ENCODE measurements around the gene GTF2H3.

- TF ChIP-seq, protein P1, sequence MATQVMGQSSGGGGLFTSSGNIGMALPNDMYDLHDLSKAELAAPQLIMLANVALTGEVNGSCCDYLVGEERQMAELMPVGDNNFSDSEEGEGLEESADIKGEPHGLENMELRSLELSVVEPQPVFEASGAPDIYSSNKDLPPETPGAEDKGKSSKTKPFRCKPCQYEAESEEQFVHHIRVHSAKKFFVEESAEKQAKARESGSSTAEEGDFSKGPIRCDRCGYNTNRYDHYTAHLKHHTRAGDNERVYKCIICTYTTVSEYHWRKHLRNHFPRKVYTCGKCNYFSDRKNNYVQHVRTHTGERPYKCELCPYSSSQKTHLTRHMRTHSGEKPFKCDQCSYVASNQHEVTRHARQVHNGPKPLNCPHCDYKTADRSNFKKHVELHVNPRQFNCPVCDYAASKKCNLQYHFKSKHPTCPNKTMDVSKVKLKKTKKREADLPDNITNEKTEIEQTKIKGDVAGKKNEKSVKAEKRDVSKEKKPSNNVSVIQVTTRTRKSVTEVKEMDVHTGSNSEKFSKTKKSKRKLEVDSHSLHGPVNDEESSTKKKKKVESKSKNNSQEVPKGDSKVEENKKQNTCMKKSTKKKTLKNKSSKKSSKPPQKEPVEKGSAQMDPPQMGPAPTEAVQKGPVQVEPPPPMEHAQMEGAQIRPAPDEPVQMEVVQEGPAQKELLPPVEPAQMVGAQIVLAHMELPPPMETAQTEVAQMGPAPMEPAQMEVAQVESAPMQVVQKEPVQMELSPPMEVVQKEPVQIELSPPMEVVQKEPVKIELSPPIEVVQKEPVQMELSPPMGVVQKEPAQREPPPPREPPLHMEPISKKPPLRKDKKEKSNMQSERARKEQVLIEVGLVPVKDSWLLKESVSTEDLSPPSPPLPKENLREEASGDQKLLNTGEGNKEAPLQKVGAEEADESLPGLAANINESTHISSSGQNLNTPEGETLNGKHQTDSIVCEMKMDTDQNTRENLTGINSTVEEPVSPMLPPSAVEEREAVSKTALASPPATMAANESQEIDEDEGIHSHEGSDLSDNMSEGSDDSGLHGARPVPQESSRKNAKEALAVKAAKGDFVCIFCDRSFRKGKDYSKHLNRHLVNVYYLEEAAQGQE (IDR thresholded peaks at IDR 0.05) = 0 out of 2 replicates have a peak, but pooled peaks have one; percentile 35
- TF ChIP-seq POLR2A (IDR thresholded peaks at IDR 0.05; ENCODE audit: low read length) = peak; percentile 92
- TF ChIP-seq CTCF (IDR thresholded peaks at IDR 0.05) = no peak
- no peak for TF ChIP-seq MAFK (IDR thresholded peaks at IDR 0.05; ENCODE audit: partially characterized antibody)
- TF ChIP-seq BHLHE40 (IDR thresholded peaks at IDR 0.05; ENCODE audit: low read depth, low read length) = peak; percentile 74
These were observed at the start of gene GTF2H3, which contains the start of gene EIF2B1 for GRCh38 chr12:123633379-123634141.
